Gastroesophageal sphincter (tissue), 3 donors: ENCODE results near the gene HHAT.

Experiments
- EP300 ChIP-seq: sonication (generic); formaldehyde crosslinking; IDR thresholded peaks from one replicate; pipeline ENCODE4 v1.6.1; 2017; ENCODE audit warnings: antibody characterized with exemption, mild to moderate bottlenecking
- POLR2A ChIP-seq, 2 donors: fragments of 450-650 bp; IDR thresholded peaks; one replicate each; pipeline ENCODE4 v1.6.1; 2017; ENCODE audit warnings: antibody characterized with exemption in 2 of 2, mild to moderate bottlenecking in 2 of 2, moderate library complexity in 1 of 2
- POLR2AphosphoS5 ChIP-seq: sonication (generic); formaldehyde crosslinking; IDR thresholded peaks from one replicate; pipeline ENCODE4 v1.6.1; 2017; ENCODE audit warnings: antibody characterized with exemption
- TF ChIP-seq, protein P1 (sequence below), 4 experiments: fragments of 200-600 bp in 2 of 4; fragments of 450-650 bp in 2 of 4; sonication (generic) in 1 of 4; IDR thresholded peaks; one replicate each; pipeline ENCODE4 v1.5.1; 2017 to 2019; ENCODE audit warnings: antibody characterized with exemption in 4 of 4, mild to moderate bottlenecking in 2 of 4, moderate library complexity in 2 of 4

- no peak for TF ChIP-seq POLR2A (IDR thresholded peaks at IDR 0.05)
- TF ChIP-seq, protein P1, sequence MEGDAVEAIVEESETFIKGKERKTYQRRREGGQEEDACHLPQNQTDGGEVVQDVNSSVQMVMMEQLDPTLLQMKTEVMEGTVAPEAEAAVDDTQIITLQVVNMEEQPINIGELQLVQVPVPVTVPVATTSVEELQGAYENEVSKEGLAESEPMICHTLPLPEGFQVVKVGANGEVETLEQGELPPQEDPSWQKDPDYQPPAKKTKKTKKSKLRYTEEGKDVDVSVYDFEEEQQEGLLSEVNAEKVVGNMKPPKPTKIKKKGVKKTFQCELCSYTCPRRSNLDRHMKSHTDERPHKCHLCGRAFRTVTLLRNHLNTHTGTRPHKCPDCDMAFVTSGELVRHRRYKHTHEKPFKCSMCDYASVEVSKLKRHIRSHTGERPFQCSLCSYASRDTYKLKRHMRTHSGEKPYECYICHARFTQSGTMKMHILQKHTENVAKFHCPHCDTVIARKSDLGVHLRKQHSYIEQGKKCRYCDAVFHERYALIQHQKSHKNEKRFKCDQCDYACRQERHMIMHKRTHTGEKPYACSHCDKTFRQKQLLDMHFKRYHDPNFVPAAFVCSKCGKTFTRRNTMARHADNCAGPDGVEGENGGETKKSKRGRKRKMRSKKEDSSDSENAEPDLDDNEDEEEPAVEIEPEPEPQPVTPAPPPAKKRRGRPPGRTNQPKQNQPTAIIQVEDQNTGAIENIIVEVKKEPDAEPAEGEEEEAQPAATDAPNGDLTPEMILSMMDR (IDR thresholded peaks at IDR 0.05) = no peak
- no peak for TF ChIP-seq POLR2AphosphoS5
- no peak for TF ChIP-seq EP300
Measured at GRCh38 chr1:210685295-210685650, 356.6 kb downstream of the HHAT start.
